HG03469 (cell line): ENCODE measurements around the gene SYTL1.

ENCODE experiments used
- ATAC-seq: cut with Tn5 transposase; IDR thresholded peaks from one replicate; pipeline ENCODE4 v1.9.1; 2021; ENCODE audit warnings: mild to moderate bottlenecking, moderate library complexity, moderate number of reproducible peaks; ENCODE audit not compliant: unreplicated experiment

SYTL1 gene

DNA sequence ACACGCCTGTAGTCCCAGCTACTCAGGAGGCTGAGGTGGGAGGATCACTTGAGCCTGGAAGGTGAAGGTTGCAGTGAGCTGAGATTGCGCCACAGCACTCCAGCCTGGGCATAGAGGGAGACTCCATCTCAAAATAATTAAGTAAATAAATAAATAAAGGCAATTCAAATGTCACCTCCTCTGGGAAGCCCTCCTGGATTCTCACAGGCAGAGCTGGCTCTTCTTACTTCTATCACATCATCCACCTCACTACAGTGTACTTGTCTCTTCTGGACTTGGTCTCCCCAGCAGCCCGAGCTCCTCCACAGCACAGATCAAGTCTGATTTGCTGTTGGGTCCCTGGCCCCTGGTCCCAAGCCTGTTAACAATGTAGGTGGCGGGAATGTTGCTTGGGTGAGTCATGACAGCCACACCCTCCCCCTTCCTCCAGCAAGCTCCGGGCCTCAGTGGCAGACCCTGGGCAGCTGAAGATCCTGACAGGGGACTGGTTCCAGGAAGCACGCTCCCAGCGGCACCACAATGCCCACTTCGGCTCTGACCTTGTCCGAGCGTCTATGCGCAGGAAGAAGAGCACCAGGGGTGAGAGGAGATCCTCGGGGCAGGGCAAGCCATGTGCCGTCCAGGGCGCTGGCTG lies 5.3 kb downstream of the SYTL1 start:
- ATAC-seq, result no peak

DNA sequence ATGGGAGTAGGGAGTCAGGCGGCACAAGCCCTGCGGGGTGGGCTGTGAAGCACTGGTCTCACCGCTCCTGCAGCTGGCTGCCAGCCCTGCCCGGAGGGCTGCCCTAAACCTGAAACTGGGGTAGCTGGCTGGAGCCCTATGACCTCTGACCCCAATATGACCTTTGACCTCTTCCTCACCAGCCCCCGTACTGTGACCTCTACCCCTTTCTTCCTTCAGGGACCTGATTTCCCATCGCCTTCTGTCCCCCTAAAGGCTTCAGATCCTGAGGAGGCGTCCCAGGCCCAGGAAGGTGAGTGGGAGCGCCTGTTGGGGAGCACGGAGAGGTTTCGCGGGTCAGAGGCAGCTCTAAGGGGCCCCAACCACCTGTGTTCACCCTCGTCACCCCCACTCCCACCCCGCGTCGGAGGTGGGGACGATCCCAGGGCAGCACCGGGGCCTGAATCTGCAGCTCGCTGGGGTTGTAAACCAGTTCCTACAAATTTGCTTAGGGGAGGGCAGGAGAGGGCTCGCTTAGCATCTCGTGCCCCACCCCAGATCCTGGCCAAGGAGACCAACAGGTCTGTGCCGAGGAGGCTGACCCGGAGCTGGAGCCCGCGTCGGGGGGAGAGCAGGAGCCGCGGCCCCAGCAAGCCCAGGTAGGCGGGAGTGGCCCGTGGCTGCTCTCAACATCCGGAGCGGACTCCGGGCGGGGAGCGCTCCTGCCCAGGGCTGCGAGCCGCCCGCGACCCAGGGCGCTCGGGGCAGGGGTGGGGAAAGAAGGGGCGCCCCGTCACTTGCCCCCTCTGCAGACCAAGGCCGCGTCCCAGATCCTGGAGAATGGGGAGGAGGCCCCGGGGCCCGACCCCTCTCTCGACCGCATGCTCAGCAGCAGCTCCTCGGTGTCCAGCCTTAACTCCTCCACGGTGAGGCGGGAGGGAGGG lies 7.3 kb downstream of the SYTL1 start:
- ATAC-seq, result no peak

DNA sequence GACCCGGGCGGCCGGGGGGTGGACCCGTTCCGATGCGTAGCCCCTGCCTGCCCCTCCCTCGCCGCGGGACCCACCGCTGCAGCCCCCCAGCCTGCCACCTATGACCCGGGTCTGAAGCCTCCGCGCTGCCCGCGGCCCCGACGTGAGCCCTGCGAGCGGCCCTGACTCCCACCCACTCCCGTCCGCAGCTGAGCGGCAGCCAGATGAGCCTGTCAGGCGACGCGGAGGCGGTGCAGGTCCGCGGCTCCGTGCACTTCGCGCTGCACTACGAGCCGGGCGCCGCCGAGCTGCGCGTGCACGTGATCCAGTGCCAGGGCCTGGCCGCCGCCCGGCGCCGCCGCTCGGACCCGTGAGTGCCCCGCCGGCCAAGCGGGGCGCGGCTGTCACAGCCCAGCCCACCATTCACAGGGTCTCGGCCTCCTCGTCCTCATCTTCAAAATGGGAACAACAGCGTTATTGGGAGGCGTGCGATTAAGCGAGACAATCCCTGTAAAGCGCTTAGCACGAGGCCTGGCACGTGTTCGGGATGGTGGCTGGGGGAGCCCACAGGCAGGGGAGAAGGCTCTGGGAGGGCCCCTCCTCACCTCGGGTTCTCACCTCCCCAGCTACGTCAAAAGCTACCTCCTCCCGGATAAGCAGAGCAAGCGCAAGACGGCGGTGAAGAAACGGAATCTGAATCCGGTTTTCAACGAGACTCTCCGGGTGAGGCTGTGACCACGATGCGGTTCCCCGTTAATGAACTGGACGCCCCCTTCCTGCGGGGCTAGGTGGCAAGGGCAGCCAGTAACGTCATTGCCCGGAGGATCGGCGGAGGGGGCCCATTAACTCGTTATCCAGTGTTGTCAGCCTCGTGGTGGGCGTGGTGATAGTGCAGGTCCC lies 8.2 kb downstream of the SYTL1 start:
- no peak for ATAC-seq

DNA sequence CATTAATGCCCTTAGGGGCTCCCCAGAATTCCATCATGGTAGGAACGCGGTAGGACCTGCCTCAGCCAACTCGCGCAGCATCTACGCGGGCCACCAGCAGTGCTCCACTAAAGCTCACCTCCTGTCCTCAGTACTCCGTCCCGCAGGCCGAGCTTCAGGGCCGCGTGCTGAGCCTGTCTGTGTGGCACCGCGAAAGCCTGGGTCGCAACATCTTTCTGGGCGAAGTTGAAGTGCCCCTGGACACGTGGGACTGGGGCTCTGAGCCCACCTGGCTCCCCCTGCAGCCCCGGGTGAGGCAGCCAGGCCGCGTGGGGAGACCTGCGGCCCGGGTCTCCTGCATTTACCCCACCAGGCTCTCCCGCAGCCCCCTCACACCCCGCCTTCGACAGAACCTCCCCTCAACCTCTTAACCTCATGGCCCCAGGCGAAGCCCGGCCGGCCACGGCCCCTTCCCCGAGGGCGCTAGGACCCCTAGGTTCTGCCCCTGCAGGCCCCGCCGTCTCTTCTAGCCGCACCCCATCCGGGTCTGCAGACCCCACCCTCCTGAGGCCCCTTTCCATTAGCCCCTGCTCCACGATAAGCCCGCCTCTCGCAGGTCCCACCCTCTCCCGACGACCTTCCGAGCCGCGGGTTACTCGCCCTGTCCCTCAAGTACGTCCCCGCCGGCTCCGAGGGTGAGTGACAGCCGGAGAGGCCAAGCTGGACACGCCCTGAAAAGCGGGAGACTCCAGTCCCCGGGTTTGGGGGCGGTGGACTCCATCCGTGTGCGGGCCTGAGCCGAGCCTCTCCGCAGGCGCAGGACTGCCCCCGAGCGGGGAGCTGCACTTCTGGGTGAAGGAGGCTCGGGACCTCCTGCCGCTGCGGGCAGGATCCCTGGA lies 9.1 kb downstream of the SYTL1 start:
- ATAC-seq, result no peak

DNA sequence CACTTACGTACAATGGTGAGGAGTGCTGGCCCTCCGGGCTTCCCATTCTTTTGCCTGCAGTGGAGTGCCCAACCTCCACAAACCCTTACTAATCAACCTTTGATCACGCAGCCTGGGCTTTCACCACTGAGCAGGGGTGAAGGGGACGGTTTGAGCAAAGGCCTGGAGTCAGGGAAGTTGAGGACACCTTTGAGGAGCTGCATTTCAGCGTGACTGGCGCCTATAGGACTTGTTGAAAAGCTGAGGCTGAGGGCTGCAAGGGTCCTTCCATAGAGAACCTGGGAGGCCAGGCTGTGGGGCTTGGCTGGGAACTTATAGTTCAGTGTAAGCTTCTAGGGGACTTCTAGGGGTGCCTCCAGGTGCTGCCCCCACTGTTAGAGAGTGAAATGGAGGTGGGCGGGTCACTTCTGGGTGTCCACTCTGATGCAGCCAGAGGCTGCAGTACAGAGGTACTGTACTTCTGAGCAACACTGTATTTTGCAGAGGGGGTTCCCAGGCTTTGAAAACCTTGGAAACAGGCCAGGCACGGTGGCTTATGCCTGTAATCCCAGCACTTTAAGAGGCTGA lies 9.8 kb downstream of the SYTL1 start:
- no peak for ATAC-seq

DNA sequence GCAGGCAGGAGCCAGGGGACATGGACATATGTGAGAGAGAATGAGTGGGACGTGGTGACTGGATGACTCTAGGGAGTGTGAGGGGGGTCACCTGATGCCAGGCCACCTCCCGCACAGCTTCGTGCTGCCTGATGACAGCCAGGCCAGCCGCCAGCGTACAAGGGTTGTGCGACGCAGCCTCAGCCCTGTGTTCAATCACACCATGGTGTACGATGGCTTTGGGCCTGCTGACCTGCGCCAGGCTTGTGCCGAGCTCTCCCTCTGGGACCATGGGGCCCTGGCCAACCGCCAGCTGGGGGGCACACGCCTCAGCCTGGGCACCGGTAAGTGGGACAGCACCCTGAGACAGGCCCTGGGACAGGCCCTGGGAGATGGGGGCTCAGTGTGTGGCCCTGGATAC lies 11.3 kb downstream of the SYTL1 start:
- ATAC-seq, result no peak

DNA sequence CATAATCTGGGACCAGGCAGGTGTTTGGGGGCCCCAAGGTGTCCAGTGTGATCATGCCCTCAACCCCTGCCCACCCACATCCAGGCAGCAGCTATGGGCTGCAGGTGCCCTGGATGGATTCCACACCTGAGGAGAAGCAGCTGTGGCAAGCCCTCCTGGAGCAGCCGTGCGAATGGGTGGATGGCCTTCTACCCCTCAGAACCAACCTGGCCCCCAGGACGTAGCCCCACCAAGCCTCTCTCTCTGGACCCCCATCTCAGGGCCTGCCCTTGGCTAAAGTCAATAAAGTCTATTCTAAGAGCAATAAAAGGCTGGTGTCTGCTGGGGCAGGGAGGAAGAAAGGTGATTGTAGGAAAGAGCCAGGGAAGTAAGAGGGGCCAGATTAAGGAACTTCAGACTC lies 11.8 kb downstream of the SYTL1 start:
- ATAC-seq, result no peak

DNA sequence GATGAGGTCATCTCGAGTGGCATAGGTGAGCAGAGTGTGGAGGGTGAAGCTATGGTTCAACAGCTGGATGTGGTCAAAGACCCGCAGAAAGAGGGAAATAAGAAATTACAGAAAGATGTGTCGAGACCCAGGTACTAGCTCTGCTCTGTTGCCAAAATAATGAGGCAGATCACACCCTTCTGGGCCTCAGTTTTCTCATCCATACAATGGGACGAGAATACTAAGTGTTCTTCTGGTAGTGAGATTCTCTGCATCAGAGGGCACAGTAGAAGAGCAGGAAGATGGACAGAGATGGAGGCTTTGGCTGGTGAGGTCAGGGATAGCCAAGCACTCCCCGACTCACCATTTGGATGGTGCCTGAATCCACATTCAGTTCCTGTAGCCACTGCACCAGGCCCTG lies 13.9 kb downstream of the SYTL1 start:
- ATAC-seq, result no peak

DNA sequence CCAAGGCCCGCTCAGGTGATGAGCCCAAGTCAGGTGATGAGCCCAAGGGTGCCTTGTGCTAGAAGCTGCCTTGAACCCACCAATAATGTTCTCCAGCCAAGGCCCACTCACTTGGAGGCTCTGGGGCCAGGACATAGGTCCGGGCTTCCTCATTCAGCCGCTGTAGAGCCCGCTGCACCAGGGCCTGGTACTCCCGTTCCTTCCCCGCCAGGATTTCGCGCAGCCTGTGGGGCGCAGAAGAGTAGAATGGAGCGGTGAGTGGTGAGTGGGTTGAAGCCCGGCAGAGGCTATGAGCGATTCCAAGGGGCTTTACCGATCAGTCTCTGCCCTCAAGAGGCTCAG lies 14.4 kb downstream of the SYTL1 start:
- no peak for ATAC-seq

DNA sequence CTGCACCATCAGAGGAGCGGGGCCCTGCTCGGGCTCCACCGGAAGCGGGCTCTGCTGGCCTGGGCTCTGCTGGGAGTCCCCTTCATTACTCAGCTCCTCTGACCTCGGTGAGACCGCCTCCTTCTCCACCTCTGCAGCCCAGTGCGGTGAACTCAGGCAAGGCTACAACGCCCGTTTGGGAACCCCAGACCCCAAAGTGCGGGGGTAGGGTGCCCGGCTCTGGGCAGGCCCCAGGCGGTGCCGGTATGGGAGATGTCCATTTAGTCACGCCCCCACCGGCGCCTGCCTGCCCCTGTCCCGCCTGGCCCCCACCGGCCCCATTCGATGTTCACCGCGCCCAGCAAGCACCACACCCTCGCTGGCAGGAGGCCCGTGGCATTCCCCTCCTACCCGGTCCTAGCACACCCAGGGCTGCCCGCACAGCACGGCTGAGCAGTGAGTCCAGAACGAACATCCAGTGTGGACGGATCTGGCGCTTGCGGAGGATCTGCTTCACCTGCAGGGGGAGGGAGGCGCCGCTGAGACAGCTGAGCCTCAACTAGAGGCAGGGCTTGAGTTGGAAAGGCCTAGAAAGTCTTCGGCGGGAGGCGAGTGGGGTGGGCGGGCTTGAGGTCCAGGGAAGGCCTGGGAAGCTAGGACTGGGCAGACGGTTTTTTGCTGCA lies 14.9 kb downstream of the SYTL1 start:
- no peak for ATAC-seq

DNA sequence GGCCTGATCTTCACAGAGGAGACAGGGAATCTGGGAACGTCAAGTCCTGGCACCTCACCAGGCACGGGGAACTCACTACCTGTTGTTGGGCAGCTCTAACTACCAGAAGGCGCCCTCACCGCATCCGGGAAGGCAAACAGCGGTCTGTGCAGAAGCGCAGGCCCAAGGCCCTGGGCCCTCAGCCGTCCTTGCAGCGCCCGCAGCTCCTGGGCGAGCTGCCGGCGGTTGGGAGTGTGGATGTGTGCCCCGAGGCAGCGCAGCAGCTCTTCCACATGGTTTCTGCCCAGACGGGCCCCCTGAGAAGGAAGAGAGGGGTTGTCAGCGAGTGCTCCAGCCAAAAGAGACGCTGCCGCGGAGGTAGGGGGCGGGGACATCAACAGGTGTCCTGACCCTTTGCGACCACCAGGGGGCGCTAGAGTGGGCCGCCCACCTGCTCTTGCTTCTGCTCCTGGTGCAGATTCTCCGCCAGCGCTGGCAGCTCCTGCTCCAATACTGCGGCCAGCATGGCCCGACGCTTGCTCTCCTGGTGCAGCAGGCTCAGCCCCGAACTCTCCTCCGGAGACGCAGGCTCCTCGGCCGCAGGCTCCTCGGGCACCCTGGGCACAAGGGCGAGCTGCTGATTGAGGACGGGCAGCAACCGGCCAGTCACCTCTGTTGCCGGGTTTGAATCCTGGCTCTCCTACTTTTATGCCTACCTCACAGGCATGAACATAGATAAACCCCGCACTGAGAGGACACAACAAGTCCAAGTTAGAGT lies 15.6 kb downstream of the SYTL1 start:
- no peak for ATAC-seq

DNA sequence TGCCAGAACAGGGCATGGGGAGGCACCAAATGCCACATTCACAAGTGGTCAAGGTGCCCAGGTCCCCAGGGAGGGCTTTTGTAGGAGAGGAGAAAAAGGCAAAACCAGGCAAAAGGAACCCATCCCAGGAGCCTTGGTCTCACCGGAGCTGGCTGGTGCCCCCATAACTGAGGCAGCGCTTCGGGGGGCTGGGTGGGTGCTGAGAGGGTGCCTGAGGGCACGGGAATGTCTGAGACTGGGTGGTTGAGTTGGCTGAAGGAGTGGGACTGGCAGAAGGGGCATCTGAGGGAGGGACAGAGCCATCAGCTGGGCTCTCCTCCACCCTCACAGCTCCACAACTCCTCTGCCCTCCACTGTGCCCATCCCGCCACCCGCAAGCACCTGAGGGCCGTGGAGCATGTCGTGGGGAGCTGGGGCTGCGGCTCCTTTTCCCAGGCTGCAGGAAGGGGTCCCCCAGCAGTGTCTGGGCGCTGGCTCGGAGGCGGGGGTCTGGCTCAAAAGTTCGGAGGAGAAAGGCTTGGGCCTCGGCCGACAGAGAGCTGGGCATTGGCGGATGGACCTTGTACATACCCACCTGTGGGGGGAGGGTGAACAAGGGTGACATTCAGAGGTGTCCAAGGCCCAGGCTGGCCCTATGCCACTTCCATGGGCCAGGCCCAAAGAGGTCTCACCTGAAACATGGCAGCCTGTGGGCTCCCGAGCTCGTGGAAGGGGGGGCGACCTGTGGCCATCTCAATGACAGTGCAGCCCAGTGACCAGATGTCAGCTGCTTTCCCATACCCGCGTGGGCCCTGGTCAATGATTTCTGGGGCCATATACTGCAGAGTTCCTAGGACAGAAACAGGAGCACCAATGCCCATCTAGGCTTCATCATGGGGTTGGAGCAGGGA lies 16.5 kb downstream of the SYTL1 start:
- ATAC-seq, result no peak

DNA sequence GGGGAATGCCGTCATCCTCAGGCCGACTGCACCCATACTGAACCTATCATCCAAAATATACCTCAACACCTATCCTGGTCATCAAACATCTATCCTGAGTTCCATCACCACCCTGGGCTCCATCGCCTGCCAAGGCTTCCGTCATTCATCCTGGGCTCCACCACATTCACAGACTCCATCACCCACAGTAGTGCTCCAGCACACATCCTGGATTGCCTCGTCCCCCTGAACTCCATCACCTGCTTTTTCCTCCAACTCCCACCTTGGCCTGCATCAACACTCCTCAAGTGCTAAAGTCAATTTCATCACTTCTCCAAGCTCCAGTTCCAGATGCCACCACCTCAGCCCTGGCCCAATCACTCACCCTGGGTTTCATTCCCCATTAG lies 17.1 kb downstream of the SYTL1 start:
- no peak for ATAC-seq

DNA sequence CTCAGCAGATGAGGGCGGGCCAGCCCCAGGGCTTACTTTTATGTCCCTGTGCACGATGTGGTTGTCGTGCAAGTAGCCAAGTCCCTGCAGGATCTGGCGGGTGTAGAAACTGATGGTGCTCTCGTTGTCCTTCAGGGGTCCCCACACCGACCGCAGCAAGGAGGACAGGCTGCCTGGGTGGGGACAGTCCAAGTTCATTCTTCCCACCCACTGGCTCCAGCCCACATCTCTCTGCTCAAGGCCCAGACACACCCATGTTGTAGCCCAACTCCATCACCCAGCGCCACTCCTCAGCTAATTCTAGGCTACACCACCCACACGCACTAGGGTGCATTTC lies 18.0 kb downstream of the SYTL1 start:
- ATAC-seq, result no peak

DNA sequence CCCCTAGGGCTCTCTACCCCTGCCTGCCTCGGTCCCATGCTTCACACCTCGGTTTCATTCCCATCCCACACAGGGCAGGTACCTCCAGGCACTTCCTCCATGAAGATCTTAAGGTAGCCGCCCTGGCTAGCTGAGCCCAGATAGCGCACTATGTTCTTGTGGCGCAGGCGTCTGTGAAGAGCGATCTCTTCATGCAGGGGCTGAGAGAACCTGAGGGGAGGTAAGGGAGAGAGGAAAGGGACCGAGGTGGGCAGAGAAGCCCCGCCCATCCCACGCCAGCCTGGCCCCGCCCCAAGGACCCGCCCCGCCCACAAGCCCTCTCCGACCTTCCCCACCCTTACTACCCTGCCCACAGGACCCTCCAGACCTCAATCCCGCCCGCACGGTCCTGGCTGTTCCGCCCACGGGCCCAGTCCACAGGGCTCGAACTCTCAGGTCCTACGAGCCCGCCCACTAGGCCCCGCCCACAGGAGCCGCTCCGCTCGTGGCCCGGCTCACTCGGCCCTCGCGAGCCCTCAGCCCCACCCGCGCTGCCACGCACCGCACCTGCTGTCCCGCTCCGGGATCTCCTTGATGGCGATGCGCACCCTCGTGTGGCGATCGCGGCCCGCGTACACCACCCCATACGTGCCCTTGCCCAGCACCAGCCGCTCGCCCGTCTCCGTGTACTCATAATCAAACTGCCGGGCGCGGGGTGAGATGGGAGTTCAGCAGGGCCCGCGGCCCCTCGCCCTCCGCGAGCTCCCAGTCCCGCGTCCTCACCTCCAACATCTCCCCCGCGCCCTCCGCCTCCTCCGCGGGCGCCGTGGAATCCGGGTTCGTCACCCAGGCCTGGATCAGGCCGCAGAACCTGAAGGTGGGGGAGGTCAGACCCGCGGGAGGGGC lies 18.6 kb downstream of the SYTL1 start:
- ATAC-seq, result no peak

DNA sequence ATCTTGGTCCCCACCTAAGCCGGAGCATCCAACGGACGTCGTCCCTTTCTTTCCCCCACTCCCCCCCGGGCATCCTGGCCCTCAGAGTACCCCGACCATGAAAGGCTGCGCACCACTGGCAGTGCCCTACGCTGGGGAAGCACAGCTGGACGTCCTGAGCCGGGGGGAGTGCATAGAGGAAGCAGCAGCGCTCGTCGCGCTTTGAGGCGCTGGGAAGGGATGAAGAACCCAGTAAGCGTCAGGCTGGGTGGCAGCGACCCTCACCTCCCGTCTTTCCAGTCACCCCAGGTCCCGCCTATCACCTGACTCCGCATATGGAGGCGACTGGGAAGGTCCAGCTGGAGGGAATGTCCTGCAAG lies 19.2 kb downstream of the SYTL1 start:
- ATAC-seq, result no peak

DNA sequence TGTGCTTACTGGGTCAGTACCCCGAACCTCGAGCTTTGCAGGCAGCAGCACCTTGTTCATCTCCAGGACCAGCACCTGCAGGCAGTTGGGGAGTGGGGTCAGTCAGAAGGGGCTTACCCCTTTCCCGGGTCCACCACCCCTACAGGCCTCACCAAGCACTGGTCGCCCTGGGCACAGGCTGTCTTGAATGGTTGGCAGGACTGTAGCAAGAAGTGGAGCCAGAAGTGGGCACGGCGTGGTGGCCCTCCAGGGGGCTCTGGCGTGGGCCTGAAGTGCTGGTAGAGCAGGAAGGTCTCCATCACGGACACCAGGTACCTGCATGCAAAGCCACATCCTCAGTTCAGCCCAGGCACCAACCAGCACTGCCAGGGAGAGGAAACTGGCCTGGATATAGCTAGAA lies 19.7 kb downstream of the SYTL1 start:
- no peak for ATAC-seq
